NCI-H2081 (cell line): ENCODE measurements around the gene WASHC2A.
A peak's percentile ranks its signal among the peaks of the same experiment; 100 is the strongest.
"Not testable (repeated sequence)": the region's sequence is repeated elsewhere in the genome, so short reads cannot be mapped to it uniquely, and the experiment has no call there.

Experiments used
- DNase-seq, 2 experiments: peaks; one replicate each; lab custom pipeline; 2025; lab: John Stamatoyannopoulos, UW

Gene WASHC2A

GRCh38 chr10:50068352-50068659 lies 552 bp downstream of the WASHC2A start:
- DNase-seq: not testable (repeated sequence)

- not testable (repeated sequence) for DNase-seq
Measured at GRCh38 chr10:50075139-50075538, 7.4 kb downstream of the WASHC2A start.

- DNase-seq: not testable (repeated sequence)
Measured at GRCh38 chr10:50075544-50075943, 7.8 kb downstream of the WASHC2A start.

- DNase-seq: not testable (repeated sequence)
Measured at GRCh38 chr10:50091304-50091703, 23.6 kb downstream of the WASHC2A start.

GRCh38 chr10:50092928-50093327 lies 25.2 kb downstream of the WASHC2A start:
- not testable (repeated sequence) for DNase-seq

- not testable (repeated sequence) for DNase-seq
Measured at GRCh38 chr10:50094630-50095029, 26.9 kb downstream of the WASHC2A start.

GRCh38 chr10:50095402-50095801 lies 27.6 kb downstream of the WASHC2A start:
- DNase-seq: not testable (repeated sequence)

- not testable (repeated sequence) for DNase-seq
Measured at GRCh38 chr10:50096722-50097121, 29.0 kb downstream of the WASHC2A start.

- not testable (repeated sequence) for DNase-seq
Measured at GRCh38 chr10:50098645-50099044, 30.9 kb downstream of the WASHC2A start.

GRCh38 chr10:50101139-50101582 lies 33.4 kb downstream of the WASHC2A start:
- DNase-seq: not testable (repeated sequence)

GRCh38 chr10:50101747-50102146 lies 34.0 kb downstream of the WASHC2A start:
- not testable (repeated sequence) for DNase-seq

GRCh38 chr10:50102267-50102666 lies 34.5 kb downstream of the WASHC2A start:
- not testable (repeated sequence) for DNase-seq

GRCh38 chr10:50108999-50109698 lies 41.4 kb downstream of the WASHC2A start:
- DNase-seq: not testable (repeated sequence)

- not testable (repeated sequence) for DNase-seq
Measured at GRCh38 chr10:50112419-50113112, 44.8 kb downstream of the WASHC2A start.

- not testable (repeated sequence) for DNase-seq
Measured at GRCh38 chr10:50126765-50127164, 59.0 kb downstream of the WASHC2A start.

- not testable (repeated sequence) for DNase-seq
Measured at GRCh38 chr10:50127770-50128292, 60.1 kb downstream of the WASHC2A start.

GRCh38 chr10:50131245-50131965 lies 63.7 kb downstream of the WASHC2A start:
- DNase-seq: not testable (repeated sequence)

GRCh38 chr10:50132322-50132721 lies 64.6 kb downstream of the WASHC2A start:
- not testable (repeated sequence) for DNase-seq

GRCh38 chr10:50132841-50133240 lies 65.1 kb downstream of the WASHC2A start:
- not testable (repeated sequence) for DNase-seq

- peak in 1 of 2 experiments; percentile 46 for DNase-seq
Measured at GRCh38 chr10:50143512-50144174, 75.9 kb downstream of the WASHC2A start.

- DNase-seq: not testable (repeated sequence)
Measured at GRCh38 chr10:50145575-50145974, 77.8 kb downstream of the WASHC2A start.

GRCh38 chr10:50152792-50153272 lies 85.1 kb downstream of the WASHC2A start:
- DNase-seq: no peak
